SK-N-SH treated with all-trans-retinoic acid at 6 μM for 48 hours (cell line): ENCODE data around the gene ACBD6.

Experiments used
- ATAC-seq: fragments of 200-7000 bp; cut with Tn5 transposase; 3 replicates; pipeline ENCODE4 v1.9.1; 2020; ENCODE audit warnings: mild to moderate bottlenecking, moderate library complexity
- ARNTL ChIP-seq: fragments of 450-650 bp; formaldehyde crosslinking; IDR thresholded peaks from 2 replicates; pipeline ENCODE4 v1.5.0; 2020; ENCODE audit warnings: low read depth, mild to moderate bottlenecking, moderate library complexity, borderline replicate concordance
- BACH2 ChIP-seq: fragments of 250-450 bp; sonication (Bioruptor Pico); IDR thresholded peaks from 2 replicates; pipeline ENCODE4 v1.9.0; 2021; ENCODE audit warnings: mild to moderate bottlenecking, borderline replicate concordance
- CSDC2 ChIP-seq: fragments of 250-450 bp; sonication (Bioruptor Pico); IDR thresholded peaks from 2 replicates; pipeline ENCODE4 v1.5.0; 2020; ENCODE audit warnings: mild to moderate bottlenecking, moderate library complexity
- ESRRG ChIP-seq: fragments of 250-450 bp; sonication (Bioruptor Pico); IDR thresholded peaks from 2 replicates; pipeline ENCODE4 v1.6.1; 2021; ENCODE audit warnings: mild to moderate bottlenecking
- GLIS3 ChIP-seq: fragments of 250-450 bp; sonication (Bioruptor Pico); IDR thresholded peaks from 2 replicates; pipeline ENCODE4 v1.5.0; 2020; ENCODE audit warnings: mild to moderate bottlenecking, moderate library complexity
- ISL1 ChIP-seq: fragments of 250-450 bp; sonication (Bioruptor Pico); IDR thresholded peaks from 2 replicates; pipeline ENCODE4 v2.1.2; 2022; ENCODE audit warnings: mild to moderate bottlenecking, moderate library complexity
- OSR1 ChIP-seq: fragments of 250-450 bp; sonication (Bioruptor Pico); IDR thresholded peaks from 2 replicates; pipeline ENCODE4 v1.8.0; 2022; ENCODE audit warnings: moderate library complexity, mild to moderate bottlenecking, inconsistent platforms
- PPARA ChIP-seq: fragments of 250-450 bp; sonication (Bioruptor Pico); IDR thresholded peaks from 2 replicates; pipeline ENCODE4 v1.5.0; 2020; ENCODE audit warnings: mild to moderate bottlenecking, borderline replicate concordance
- RARB ChIP-seq: fragments of 250-450 bp; sonication (Bioruptor Pico); IDR thresholded peaks from 2 replicates; pipeline ENCODE4 v1.8.0; 2021; ENCODE audit warnings: mild to moderate bottlenecking, moderate library complexity
- SNAI2 ChIP-seq: fragments of 250-450 bp; sonication (Bioruptor Pico); IDR thresholded peaks from 2 replicates; pipeline ENCODE4 v1.5.0; 2020; ENCODE audit warnings: mild to moderate bottlenecking, moderate library complexity
- TCF4 ChIP-seq: fragments of 250-450 bp; sonication (Bioruptor Pico); IDR thresholded peaks from 2 replicates; pipeline ENCODE4 v1.8.0; 2021; ENCODE audit warnings: mild to moderate bottlenecking, moderate library complexity, borderline replicate concordance
- TOX ChIP-seq: fragments of 250-450 bp; sonication (Bioruptor Pico); IDR thresholded peaks from 2 replicates; pipeline ENCODE4 v1.8.0; 2021; ENCODE audit warnings: mild to moderate bottlenecking, moderate library complexity, borderline replicate concordance
- ZC3H10 ChIP-seq: fragments of 250-450 bp; sonication (Bioruptor Pico); IDR thresholded peaks from 2 replicates; pipeline ENCODE4 v1.5.1; 2021; ENCODE audit warnings: mild to moderate bottlenecking, moderate library complexity
- ZFP3 ChIP-seq: fragments of 250-450 bp; sonication (Bioruptor Pico); IDR thresholded peaks from 2 replicates; pipeline ENCODE4 v1.5.0; 2020; ENCODE audit warnings: mild to moderate bottlenecking, moderate library complexity
- ZNF70 ChIP-seq: fragments of 450-650 bp; formaldehyde crosslinking; IDR thresholded peaks from 2 replicates; pipeline ENCODE4 v1.5.0; 2020; ENCODE audit warnings: mild to moderate bottlenecking, moderate library complexity
- ZNF8 ChIP-seq: fragments of 450-650 bp; formaldehyde crosslinking; IDR thresholded peaks from 2 replicates; pipeline ENCODE4 v1.5.0; 2020; ENCODE audit warnings: mild to moderate bottlenecking, moderate library complexity
- TF ChIP-seq, protein P1 (sequence below): fragments of 250-450 bp; sonication (Bioruptor Pico); IDR thresholded peaks from 2 replicates; pipeline ENCODE4 v1.5.1; 2020; ENCODE audit warnings: low read depth, mild to moderate bottlenecking, moderate library complexity
- TF ChIP-seq, protein P2 (sequence below): fragments of 250-450 bp; sonication (Bioruptor Pico); IDR thresholded peaks from 2 replicates; pipeline ENCODE4 v1.8.0; 2020; ENCODE audit warnings: mild to moderate bottlenecking, moderate library complexity, borderline replicate concordance
- TF ChIP-seq, protein P3 (sequence below): fragments of 250-450 bp; sonication (Bioruptor Pico); IDR thresholded peaks from 2 replicates; pipeline ENCODE4 v1.5.0; 2020; ENCODE audit warnings: mild to moderate bottlenecking, moderate library complexity
- TF ChIP-seq, protein P4 (sequence below): fragments of 250-450 bp; sonication (Bioruptor Pico); IDR thresholded peaks from 2 replicates; pipeline ENCODE4 v1.5.1; 2021; ENCODE audit warnings: mild to moderate bottlenecking, moderate library complexity
- TF ChIP-seq, protein P5 (sequence below): fragments of 250-450 bp; sonication (Bioruptor Pico); IDR thresholded peaks from 2 replicates; pipeline ENCODE4 v1.8.0; 2021; ENCODE audit warnings: low read depth, mild to moderate bottlenecking, moderate library complexity, borderline replicate concordance

ACBD6 gene

DNA sequence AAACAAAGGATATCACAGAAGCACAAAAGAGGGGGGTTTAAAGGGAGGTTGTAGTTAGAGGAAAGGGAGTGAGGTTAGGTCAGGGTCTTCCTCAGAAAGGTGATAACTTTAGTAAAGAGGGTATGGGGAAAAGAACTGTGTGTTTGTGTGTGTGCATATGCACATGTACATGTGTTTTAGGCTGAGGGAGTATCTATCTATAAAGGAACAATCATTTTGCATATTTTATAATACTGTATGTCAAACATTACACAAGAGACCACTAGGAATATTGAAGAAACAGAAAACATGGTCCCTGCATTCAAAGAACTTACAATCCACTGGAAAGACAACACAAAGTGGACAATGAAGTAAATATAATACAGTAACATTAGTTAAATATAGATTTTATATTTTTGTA, 132.2 kb downstream of the ACBD6 start:
- no peak for TF ChIP-seq ZC3H10 (CRISPR knock-in tag)
- TF ChIP-seq ESRRG (CRISPR knock-in tag): no peak
- no peak for TF ChIP-seq OSR1
- TF ChIP-seq TCF4 (CRISPR knock-in tag): no peak
- TF ChIP-seq, protein P1, sequence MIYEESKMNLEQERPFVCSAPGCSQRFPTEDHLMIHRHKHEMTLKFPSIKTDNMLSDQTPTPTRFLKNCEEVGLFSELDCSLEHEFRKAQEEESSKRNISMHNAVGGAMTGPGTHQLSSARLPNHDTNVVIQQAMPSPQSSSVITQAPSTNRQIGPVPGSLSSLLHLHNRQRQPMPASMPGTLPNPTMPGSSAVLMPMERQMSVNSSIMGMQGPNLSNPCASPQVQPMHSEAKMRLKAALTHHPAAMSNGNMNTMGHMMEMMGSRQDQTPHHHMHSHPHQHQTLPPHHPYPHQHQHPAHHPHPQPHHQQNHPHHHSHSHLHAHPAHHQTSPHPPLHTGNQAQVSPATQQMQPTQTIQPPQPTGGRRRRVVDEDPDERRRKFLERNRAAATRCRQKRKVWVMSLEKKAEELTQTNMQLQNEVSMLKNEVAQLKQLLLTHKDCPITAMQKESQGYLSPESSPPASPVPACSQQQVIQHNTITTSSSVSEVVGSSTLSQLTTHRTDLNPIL (CRISPR knock-in tag): no peak
- no peak for TF ChIP-seq TOX (CRISPR knock-in tag)
- no peak for TF ChIP-seq ZNF8
- TF ChIP-seq, protein P2, sequence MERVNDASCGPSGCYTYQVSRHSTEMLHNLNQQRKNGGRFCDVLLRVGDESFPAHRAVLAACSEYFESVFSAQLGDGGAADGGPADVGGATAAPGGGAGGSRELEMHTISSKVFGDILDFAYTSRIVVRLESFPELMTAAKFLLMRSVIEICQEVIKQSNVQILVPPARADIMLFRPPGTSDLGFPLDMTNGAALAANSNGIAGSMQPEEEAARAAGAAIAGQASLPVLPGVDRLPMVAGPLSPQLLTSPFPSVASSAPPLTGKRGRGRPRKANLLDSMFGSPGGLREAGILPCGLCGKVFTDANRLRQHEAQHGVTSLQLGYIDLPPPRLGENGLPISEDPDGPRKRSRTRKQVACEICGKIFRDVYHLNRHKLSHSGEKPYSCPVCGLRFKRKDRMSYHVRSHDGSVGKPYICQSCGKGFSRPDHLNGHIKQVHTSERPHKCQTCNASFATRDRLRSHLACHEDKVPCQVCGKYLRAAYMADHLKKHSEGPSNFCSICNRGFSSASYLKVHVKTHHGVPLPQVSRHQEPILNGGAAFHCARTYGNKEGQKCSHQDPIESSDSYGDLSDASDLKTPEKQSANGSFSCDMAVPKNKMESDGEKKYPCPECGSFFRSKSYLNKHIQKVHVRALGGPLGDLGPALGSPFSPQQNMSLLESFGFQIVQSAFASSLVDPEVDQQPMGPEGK (CRISPR knock-in tag): no peak
- no peak for TF ChIP-seq ISL1 (CRISPR knock-in tag)
- TF ChIP-seq, protein P3, sequence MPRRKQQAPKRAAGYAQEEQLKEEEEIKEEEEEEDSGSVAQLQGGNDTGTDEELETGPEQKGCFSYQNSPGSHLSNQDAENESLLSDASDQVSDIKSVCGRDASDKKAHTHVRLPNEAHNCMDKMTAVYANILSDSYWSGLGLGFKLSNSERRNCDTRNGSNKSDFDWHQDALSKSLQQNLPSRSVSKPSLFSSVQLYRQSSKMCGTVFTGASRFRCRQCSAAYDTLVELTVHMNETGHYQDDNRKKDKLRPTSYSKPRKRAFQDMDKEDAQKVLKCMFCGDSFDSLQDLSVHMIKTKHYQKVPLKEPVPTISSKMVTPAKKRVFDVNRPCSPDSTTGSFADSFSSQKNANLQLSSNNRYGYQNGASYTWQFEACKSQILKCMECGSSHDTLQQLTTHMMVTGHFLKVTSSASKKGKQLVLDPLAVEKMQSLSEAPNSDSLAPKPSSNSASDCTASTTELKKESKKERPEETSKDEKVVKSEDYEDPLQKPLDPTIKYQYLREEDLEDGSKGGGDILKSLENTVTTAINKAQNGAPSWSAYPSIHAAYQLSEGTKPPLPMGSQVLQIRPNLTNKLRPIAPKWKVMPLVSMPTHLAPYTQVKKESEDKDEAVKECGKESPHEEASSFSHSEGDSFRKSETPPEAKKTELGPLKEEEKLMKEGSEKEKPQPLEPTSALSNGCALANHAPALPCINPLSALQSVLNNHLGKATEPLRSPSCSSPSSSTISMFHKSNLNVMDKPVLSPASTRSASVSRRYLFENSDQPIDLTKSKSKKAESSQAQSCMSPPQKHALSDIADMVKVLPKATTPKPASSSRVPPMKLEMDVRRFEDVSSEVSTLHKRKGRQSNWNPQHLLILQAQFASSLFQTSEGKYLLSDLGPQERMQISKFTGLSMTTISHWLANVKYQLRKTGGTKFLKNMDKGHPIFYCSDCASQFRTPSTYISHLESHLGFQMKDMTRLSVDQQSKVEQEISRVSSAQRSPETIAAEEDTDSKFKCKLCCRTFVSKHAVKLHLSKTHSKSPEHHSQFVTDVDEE: no peak
- no peak for TF ChIP-seq PPARA (CRISPR knock-in tag)
- TF ChIP-seq ZNF70: no peak
- no peak for TF ChIP-seq RARB
- no peak for TF ChIP-seq CSDC2 (CRISPR knock-in tag)
- TF ChIP-seq, protein P4, sequence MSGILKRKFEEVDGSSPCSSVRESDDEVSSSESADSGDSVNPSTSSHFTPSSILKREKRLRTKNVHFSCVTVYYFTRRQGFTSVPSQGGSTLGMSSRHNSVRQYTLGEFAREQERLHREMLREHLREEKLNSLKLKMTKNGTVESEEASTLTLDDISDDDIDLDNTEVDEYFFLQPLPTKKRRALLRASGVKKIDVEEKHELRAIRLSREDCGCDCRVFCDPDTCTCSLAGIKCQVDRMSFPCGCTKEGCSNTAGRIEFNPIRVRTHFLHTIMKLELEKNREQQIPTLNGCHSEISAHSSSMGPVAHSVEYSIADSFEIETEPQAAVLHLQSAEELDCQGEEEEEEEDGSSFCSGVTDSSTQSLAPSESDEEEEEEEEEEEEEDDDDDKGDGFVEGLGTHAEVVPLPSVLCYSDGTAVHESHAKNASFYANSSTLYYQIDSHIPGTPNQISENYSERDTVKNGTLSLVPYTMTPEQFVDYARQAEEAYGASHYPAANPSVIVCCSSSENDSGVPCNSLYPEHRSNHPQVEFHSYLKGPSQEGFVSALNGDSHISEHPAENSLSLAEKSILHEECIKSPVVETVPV (CRISPR knock-in tag): no peak
- no peak for TF ChIP-seq ARNTL (CRISPR knock-in tag)
- no peak for TF ChIP-seq GLIS3 (CRISPR knock-in tag)
- TF ChIP-seq ZFP3 (CRISPR knock-in tag): no peak
- no peak for TF ChIP-seq BACH2 (CRISPR knock-in tag)
- ATAC-seq: no peak

DNA sequence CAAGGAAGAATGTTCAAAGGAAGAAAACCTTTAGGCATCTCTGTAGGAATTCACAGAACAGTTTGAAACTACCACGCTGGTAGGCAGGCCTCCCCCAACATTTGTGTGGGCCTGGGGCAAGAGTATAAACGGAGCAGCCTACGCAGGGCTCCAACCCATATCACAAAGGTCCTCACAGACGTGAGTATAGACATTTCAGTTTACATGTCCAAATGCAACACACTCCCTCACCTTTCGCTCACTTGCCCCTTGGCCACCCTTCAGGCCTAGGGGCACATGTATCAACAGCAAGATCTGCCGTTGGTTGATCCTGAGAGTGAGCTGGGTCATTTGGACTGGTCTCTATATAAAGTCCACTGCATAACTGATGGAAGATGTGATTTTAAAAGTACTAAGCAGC, 133.3 kb downstream of the ACBD6 start:
- no peak for ATAC-seq
- TF ChIP-seq GLIS3 (CRISPR knock-in tag): no peak
- no peak for TF ChIP-seq ZFP3 (CRISPR knock-in tag)
- TF ChIP-seq, protein P1 (CRISPR knock-in tag): no peak
- no peak for TF ChIP-seq PPARA (CRISPR knock-in tag)
- TF ChIP-seq, protein P5, sequence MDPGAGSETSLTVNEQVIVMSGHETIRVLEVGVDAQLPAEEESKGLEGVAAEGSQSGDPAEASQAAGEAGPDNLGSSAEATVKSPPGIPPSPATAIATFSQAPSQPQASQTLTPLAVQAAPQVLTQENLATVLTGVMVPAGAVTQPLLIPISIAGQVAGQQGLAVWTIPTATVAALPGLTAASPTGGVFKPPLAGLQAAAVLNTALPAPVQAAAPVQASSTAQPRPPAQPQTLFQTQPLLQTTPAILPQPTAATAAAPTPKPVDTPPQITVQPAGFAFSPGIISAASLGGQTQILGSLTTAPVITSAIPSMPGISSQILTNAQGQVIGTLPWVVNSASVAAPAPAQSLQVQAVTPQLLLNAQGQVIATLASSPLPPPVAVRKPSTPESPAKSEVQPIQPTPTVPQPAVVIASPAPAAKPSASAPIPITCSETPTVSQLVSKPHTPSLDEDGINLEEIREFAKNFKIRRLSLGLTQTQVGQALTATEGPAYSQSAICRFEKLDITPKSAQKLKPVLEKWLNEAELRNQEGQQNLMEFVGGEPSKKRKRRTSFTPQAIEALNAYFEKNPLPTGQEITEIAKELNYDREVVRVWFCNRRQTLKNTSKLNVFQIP (CRISPR knock-in tag): no peak
- no peak for TF ChIP-seq SNAI2 (CRISPR knock-in tag)
- no peak for TF ChIP-seq TCF4 (CRISPR knock-in tag)
- TF ChIP-seq, protein P3: no peak
